Ovary (tissue), 3 donors: Measurements from ENCODE around the gene ENOX1.

ENCODE experiments used
- EP300 ChIP-seq: sonication (generic); formaldehyde crosslinking; IDR thresholded peaks from one replicate; pipeline ENCODE4 v1.6.1; 2017; ENCODE audit warnings: antibody characterized with exemption
- POLR2A ChIP-seq: fragments of 450-650 bp; IDR thresholded peaks from one replicate; pipeline ENCODE4 v1.6.1; 2017; ENCODE audit warnings: antibody characterized with exemption, mild to moderate bottlenecking, moderate library complexity
- TF ChIP-seq, protein P1 (sequence below), 3 donors: fragments of 450-650 bp in 2 of 3; fragments of 200-600 bp in 1 of 3; IDR thresholded peaks; one replicate each; pipeline versions ENCODE4 v1.5.1 to v1.8.0; 2016 to 2022; ENCODE audit warnings: antibody characterized with exemption in 3 of 3, mild to moderate bottlenecking in 1 of 3
- donor health status: DM: no; HTN: no; CAD: no.

DNA sequence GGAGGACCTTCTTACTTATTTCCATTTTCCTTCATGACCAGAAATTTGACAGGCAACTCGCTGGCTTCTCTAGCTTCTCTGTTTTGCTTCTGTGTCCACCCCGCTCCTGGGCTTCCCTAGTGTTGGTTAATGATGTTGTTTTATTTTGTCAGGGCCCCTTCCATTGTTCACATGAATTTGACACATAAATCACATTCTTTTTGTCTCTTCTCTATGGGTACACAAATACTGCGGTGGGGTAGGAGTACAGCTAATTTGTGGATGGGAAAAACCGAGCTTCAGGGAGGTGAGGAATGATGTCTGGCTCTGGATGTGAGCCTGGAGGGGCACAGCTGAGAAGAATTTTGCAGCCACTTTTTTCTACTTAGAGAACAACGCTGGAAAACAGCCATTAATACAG, 563.6 kb downstream of the ENOX1 start:
- TF ChIP-seq EP300: no peak
- TF ChIP-seq, protein P1, sequence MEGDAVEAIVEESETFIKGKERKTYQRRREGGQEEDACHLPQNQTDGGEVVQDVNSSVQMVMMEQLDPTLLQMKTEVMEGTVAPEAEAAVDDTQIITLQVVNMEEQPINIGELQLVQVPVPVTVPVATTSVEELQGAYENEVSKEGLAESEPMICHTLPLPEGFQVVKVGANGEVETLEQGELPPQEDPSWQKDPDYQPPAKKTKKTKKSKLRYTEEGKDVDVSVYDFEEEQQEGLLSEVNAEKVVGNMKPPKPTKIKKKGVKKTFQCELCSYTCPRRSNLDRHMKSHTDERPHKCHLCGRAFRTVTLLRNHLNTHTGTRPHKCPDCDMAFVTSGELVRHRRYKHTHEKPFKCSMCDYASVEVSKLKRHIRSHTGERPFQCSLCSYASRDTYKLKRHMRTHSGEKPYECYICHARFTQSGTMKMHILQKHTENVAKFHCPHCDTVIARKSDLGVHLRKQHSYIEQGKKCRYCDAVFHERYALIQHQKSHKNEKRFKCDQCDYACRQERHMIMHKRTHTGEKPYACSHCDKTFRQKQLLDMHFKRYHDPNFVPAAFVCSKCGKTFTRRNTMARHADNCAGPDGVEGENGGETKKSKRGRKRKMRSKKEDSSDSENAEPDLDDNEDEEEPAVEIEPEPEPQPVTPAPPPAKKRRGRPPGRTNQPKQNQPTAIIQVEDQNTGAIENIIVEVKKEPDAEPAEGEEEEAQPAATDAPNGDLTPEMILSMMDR (IDR thresholded peaks at IDR 0.05): no peak
- no peak for TF ChIP-seq POLR2A
